Epithelial cell of proximal tubule (primary cell): ENCODE measurements around the gene FAM13A. TPM values are rescaled to one million over a fixed set of nuclear protein-coding genes. Genes with fewer than 3 reads are reported as not detected.
"Not testable (repeated sequence)": the region's sequence is repeated elsewhere in the genome, so short reads cannot be mapped to it uniquely, and the experiment has no call there.

Experiments used
- DNase-seq: peaks from one replicate; pipeline ENCODE4 v3.0.0-alpha.2; 2011; ENCODE audit warnings: low read depth
- H3K4me3 ChIP-seq: 2 replicates; pipeline ENCODE4 v1.5.1; 2011; ENCODE audit warnings: low read depth, mild to moderate bottlenecking, low read length
- total RNA-seq: library from RNA; depleted of rRNA; stranded (reverse); fragments of >200 nt; gene quantifications from 2 replicates; pipeline ENCODE4 v1.2.3, GENCODE V29; 2015
- TF ChIP-seq, protein P1 (sequence below): conservative IDR thresholded peaks from 2 replicates; pipeline ENCODE4 v1.5.1; 2012; ENCODE audit warnings: low read depth, mild to moderate bottlenecking, low read length

The FAM13A gene
- total RNA-seq, 1 donor from 2014 or later = 3.0 TPM

- TF ChIP-seq, protein P1, sequence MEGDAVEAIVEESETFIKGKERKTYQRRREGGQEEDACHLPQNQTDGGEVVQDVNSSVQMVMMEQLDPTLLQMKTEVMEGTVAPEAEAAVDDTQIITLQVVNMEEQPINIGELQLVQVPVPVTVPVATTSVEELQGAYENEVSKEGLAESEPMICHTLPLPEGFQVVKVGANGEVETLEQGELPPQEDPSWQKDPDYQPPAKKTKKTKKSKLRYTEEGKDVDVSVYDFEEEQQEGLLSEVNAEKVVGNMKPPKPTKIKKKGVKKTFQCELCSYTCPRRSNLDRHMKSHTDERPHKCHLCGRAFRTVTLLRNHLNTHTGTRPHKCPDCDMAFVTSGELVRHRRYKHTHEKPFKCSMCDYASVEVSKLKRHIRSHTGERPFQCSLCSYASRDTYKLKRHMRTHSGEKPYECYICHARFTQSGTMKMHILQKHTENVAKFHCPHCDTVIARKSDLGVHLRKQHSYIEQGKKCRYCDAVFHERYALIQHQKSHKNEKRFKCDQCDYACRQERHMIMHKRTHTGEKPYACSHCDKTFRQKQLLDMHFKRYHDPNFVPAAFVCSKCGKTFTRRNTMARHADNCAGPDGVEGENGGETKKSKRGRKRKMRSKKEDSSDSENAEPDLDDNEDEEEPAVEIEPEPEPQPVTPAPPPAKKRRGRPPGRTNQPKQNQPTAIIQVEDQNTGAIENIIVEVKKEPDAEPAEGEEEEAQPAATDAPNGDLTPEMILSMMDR = no peak
- no peak overlapping the region for H3K4me3 ChIP-seq
- DNase-seq = no peak
Measured at GRCh38 chr4:88999392-88999930, 57.5 kb downstream of the FAM13A start.

GRCh38 chr4:88998891-88999290 is 58.1 kb downstream of the FAM13A start:
- no peak for DNase-seq
- TF ChIP-seq, protein P1 = no peak

DNA sequence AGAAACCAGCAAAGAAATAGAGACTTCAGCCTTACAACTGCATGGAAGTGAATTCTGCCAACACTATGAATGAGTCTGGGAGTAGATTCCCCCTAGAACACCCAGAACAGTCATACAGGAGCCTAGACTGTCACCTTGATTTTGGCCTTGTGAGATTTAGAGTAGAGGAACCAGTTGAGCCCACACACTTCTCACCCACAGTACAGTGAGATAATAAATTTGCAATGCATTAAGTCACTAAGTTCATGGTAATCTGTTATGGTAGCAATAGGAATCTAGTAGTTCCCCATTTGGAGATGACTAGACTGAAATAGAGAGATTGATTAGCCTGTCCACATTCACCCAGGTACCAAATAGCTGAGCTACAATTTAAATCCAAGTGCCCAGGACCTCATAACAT is 59.0 kb downstream of the FAM13A start:
- TF ChIP-seq, protein P1 = no peak
- DNase-seq = no peak
- H3K4me3 ChIP-seq = no peak overlapping the region

More at GRCh38 chr4:88998891-88999290, 58.1 kb downstream of the FAM13A start:
- H3K4me3 ChIP-seq = no peak overlapping the region

DNA sequence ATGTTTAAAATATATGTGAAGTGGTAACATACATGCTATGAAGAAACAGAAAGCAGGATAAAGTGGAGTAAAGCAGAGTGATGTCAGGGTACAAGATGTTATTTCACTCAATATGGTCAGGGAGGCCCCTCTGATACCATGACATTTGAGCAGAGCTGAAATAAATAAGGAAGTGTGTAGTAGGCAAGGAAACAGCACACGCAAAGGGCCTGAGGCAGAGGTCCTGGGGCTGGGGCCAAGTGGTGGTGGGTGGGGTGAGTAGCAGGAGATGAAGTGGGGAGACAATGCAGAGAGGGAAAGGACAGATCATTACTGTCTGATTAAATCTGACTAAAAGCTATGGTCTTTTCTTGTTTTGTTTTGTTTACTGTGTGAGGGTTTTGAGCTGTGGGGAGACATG is 61.1 kb downstream of the FAM13A start:
- no peak for DNase-seq
- TF ChIP-seq, protein P1 = no peak
- no peak overlapping the region for H3K4me3 ChIP-seq

- not testable (repeated sequence) for H3K4me3 ChIP-seq, DNase-seq
Measured at GRCh38 chr4:88995257-88995656, 61.7 kb downstream of the FAM13A start.

GRCh38 chr4:88993246-88993645 is 63.7 kb downstream of the FAM13A start:
- TF ChIP-seq, protein P1 = no peak
- H3K4me3 ChIP-seq = no peak overlapping the region
- no peak for DNase-seq

DNA sequence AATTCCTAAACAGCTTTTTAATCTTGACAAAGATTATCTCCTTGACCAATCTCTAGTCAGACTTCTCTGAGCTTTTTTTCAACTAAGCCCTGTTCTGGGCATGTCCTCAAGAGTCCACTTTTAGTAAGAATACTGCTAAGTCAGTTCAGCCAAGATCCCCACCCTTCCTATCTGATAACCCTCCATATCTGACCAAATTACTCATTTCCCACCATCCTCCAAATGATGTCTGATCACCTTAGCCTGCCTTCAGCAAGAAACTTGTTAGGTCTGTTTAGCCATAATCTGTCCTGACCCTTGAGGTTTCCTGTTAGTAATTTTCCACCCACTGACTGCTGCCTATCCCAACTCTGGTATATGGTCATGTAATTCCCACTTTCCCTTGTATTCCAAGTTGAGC is 65.2 kb downstream of the FAM13A start:
- no peak for DNase-seq
- no peak overlapping the region for H3K4me3 ChIP-seq
- TF ChIP-seq, protein P1 = no peak

GRCh38 chr4:88989990-88990389 is 67.0 kb downstream of the FAM13A start:
- TF ChIP-seq, protein P1 = no peak
- DNase-seq = no peak

More at GRCh38 chr4:88989990-88990389, 67.0 kb downstream of the FAM13A start:
- H3K4me3 ChIP-seq = no peak overlapping the region
